Gastroesophageal sphincter (tissue), 4 donors: ENCODE results near the gene PTPRJ. TPM values are rescaled to one million over a fixed set of nuclear protein-coding genes. Genes with fewer than 3 reads are reported as not detected.

Experiments
- ATAC-seq: fragments of 150-250 bp; one replicate; pipeline ENCODE4 v1.9.1; 2016; ENCODE audit warnings: mild to moderate bottlenecking, moderate library complexity
- H3K27ac ChIP-seq, 4 donors: fragments of 200-600 bp; sonication (generic) in 3 of 4; 1 replicate in 3 of 4; 2 replicates in 1 of 4; pipeline ENCODE4 v1.5.1; 2016 to 2019
- H3K27me3 ChIP-seq: fragments of 200-600 bp; sonication (generic); one replicate; pipeline ENCODE4 v1.5.1; 2019
- H3K36me3 ChIP-seq, 2 donors: fragments of 200-600 bp; sonication (generic); one replicate each; pipeline ENCODE4 v1.5.1; 2019; ENCODE audit warnings: control low read depth in 1 of 2
- H3K4me1 ChIP-seq, 3 donors: fragments of 200-600 bp; sonication (generic); 1 replicate in 2 of 3; 2 replicates in 1 of 3; pipeline ENCODE4 v1.5.1; 2016 to 2019; ENCODE audit warnings: control low read depth in 2 of 3
- H3K4me3 ChIP-seq, 2 donors: fragments of 200-600 bp; sonication (generic); one replicate each; pipeline ENCODE4 v1.5.1; 2019; ENCODE audit warnings: mild to moderate bottlenecking in 1 of 2, moderate library complexity in 1 of 2
- H3K9me3 ChIP-seq, 3 donors: fragments of 200-600 bp; sonication (generic); one replicate each; pipeline ENCODE4 v1.5.1; 2017 to 2019; ENCODE audit warnings: control low read depth in 2 of 3
- CTCF ChIP-seq, 4 experiments: fragments of 200-600 bp in 2 of 4; fragments of 450-650 bp in 2 of 4; sonication (generic) in 1 of 4; IDR thresholded peaks; one replicate each; pipeline ENCODE4 v1.5.1; 2017 to 2019; ENCODE audit warnings: antibody characterized with exemption in 4 of 4, mild to moderate bottlenecking in 2 of 4, moderate library complexity in 2 of 4
- EP300 ChIP-seq: sonication (generic); formaldehyde crosslinking; IDR thresholded peaks from one replicate; pipeline ENCODE4 v1.6.1; 2017; ENCODE audit warnings: antibody characterized with exemption, mild to moderate bottlenecking
- POLR2A ChIP-seq, 2 donors: fragments of 450-650 bp; IDR thresholded peaks; one replicate each; pipeline ENCODE4 v1.6.1; 2017; ENCODE audit warnings: antibody characterized with exemption in 2 of 2, mild to moderate bottlenecking in 2 of 2, moderate library complexity in 1 of 2
- POLR2AphosphoS5 ChIP-seq: sonication (generic); formaldehyde crosslinking; IDR thresholded peaks from one replicate; pipeline ENCODE4 v1.6.1; 2017; ENCODE audit warnings: antibody characterized with exemption
- WGBS, 2 donors: methylation state at CpG; one replicate each; pipeline ENCODE4 v1.1.5; 2018; ENCODE audit warnings: low coverage in 1 of 2; 5-methylcytosine and 5-hydroxymethylcytosine counted together
- total RNA-seq, 4 donors: library from RNA; depleted of rRNA; stranded (reverse); fragments of >200 nt; gene quantifications; one replicate each; pipeline ENCODE4 v1.1.0, GENCODE V29; 2016

PTPRJ gene
- total RNA-seq, 4 donors from 2014 or later, result 5.4 to 13.5 (median 10.5) TPM

DNA sequence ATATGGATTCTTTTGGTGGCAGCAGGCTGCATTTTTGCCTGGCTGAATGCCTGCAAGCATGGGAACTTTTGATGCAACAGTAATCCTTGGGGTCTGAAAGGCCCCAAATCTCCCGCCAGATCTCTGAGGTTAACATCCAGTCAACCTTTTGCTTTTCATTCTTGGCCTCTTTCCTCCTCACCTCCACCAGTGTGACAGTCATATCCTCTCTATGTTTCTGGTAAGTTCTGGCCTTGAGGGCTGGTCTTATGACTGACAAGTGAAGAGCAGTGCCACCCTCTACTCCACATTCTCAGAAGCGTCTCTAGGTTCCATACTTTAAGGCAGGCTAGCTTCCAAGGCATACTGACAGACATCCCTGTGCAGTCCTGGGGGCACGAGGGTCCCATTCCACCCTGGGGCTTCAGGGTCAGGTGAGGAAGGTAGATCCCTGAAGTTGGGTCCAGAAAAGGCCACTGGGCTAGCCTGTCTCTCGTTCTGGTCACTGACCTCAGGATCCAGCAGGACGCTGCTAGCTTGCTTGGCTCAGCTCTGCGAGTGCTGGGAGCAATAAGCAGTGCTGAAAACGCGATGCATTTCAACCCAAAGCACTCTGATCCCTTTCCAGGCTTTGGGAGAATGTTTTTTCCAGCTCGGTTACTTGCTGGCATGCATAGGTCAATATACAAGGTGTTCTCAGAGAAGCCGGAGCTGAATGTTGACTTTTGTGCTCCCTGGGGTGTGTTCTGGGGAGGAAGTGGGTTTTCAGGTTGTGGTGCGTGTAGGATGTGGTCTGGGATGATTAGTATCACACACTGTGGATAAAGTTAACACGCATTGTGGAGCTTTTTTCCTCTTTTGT lies 75.2 kb downstream of the PTPRJ start:
- Histone ChIP-seq H3K4me1 (peaks cover 0 to 22% (median 0%) of the 10 kb centered on the region in 3 donors), H3K27ac (no peak overlapping the region), H3K36me3 (no peaks in the 10 kb centered on the region), H3K9me3 (no peaks in the 10 kb centered on the region), H3K4me3 (no peak overlapping the region), H3K27me3 (no peaks in the 10 kb centered on the region)
- TF ChIP-seq POLR2A (IDR thresholded peaks at IDR 0.05) (no peak), CTCF (IDR thresholded peaks at IDR 0.05) (no peak), EP300 (no peak), POLR2AphosphoS5 (no peak)
- no peak for ATAC-seq
- WGBS, 2 donors, result 69 to 80% methylated on average over 5 of the region's 12 CpGs

DNA sequence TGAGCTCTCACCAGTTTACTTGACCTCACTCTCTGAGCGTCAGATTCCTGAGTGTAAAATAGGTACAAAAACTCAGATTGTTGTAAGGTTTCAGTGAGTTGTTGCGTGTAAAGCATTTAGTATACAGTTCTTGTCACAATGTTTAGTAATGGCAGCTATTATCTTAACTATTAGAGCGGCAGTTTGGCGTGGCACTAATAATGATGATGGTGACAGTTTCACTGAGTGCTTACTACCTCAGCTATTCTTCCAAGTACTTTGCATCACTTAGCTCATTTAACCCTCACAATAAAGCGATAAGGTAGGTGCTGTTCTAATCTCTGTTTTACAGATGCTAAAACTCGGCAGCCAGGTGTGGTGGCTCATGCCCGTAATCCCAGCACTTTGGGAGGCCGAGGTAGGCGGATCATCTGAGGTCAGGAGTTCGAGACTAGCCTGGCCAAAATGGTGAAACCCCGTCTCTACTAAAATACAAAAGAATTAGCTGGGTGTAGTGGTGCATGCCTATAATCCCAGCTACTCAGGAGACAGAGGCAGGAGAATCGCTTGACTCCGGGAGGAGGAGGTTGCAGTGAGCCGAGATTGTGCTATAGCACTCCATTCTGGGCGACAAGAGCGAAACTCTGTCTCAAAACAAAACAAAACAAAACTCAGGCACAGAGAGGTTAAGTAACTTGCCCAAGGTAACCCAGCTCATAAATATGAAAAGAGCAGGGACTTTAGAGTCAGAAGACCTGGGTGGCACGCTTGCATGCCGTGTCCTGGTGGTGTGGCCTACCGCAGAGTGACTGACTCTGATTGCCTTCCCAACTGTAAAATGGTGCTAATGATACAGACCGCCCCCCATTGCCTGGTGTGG lies 76.2 kb downstream of the PTPRJ start:
- Histone ChIP-seq H3K27ac (no peak overlapping the region), H3K36me3 (no peaks in the 10 kb centered on the region), H3K27me3 (no peaks in the 10 kb centered on the region), H3K9me3 (no peaks in the 10 kb centered on the region), H3K4me1 (peaks cover 0 to 22% (median 0%) of the 10 kb centered on the region in 3 donors), H3K4me3 (no peak overlapping the region)
- WGBS, 2 donors, result 89 to 94% methylated on average over 8 to 13 of the region's 20 CpGs
- TF ChIP-seq POLR2A (IDR thresholded peaks at IDR 0.05) (no peak), CTCF (IDR thresholded peaks at IDR 0.05) (no peak), EP300 (no peak), POLR2AphosphoS5 (no peak)
- ATAC-seq, result no peak

- no peak for ATAC-seq
- WGBS, 2 donors, result 100% methylated on average over 1 to 2 of the region's 2 CpGs
- TF ChIP-seq CTCF (IDR thresholded peaks at IDR 0.05) (no peak), EP300 (no peak), POLR2A (IDR thresholded peaks at IDR 0.05) (no peak), POLR2AphosphoS5 (no peak)
- H3K36me3 ChIP-seq, result no peaks in the 10 kb centered on the region
- no peak overlapping the region for H3K27ac ChIP-seq
- H3K4me3 ChIP-seq, result no peak overlapping the region
- no peaks in the 10 kb centered on the region for H3K9me3 ChIP-seq
- H3K4me1 ChIP-seq, result peaks cover 0 to 13% (median 0%) of the 10 kb centered on the region in 3 donors
- H3K27me3 ChIP-seq, result no peaks in the 10 kb centered on the region
Measured at GRCh38 chr11:48058064-48058463, 77.7 kb downstream of the PTPRJ start.

DNA sequence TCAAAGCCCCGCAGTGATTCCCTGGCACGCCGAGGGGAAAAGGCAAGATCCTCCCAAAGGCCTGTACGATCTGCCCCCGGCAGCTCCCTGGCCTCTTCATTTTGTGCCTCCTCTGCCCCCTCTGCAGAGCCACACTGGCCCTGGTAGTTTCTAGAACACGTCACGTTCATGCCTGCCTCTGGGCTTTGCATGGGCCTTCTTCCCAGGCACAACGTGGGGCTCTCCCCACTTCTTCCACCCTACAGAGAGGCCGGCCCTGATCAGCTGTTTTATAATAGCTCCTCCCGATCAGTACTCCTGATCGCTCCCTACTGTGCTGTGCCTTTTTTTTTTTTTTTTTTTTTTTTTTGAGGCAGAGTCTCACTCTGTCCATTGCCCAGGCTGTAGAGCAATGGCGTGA lies 78.4 kb downstream of the PTPRJ start:
- no peak for TF ChIP-seq EP300
- no peak for TF ChIP-seq POLR2AphosphoS5
- no peak for TF ChIP-seq POLR2A (IDR thresholded peaks at IDR 0.05)
- Histone ChIP-seq H3K27ac (no peak overlapping the region), H3K4me1 (peaks cover 0 to 20% (median 0%) of the 10 kb centered on the region in 3 donors), H3K36me3 (no peaks in the 10 kb centered on the region), H3K9me3 (no peaks in the 10 kb centered on the region), H3K27me3 (no peaks in the 10 kb centered on the region), H3K4me3 (no peak overlapping the region)
- ATAC-seq, result no peak
- WGBS, 2 donors, result 91 to 100% methylated on average over 1 to 11 of the region's 12 CpGs

DNA sequence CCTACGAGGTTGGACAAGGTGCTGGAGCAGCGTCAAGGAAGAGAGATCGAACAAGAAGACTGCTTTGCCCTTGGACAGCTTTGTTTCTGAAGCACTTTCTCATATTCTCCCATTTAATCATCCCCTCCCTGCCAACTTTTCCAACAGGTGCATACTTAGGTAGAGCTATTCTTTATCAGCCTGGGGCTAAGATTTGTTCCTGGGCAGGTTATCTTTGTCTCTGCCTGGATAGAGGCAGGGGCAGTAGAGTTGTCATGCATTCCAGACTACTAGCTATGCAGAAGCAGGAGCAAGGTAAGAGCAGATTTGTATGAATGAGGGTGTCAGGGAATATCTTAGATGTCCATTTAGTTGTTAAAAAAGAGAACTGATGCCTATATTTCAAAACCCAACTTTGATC lies 82.3 kb downstream of the PTPRJ start:
- no peak for ATAC-seq
- Histone ChIP-seq H3K4me1 (peaks cover 0 to 37% (median 9%) of the 10 kb centered on the region in 3 donors), H3K36me3 (no peaks in the 10 kb centered on the region), H3K27me3 (no peaks in the 10 kb centered on the region), H3K4me3 (no peak overlapping the region), H3K9me3 (no peaks in the 10 kb centered on the region), H3K27ac (peak overlapping the region in 3 of 4 donors; percentile 64 to 72 (median 68))
- WGBS, 2 donors, result 95% methylated on average over 3 of the region's 3 CpGs
- TF ChIP-seq EP300 (no peak), POLR2A (IDR thresholded peaks at IDR 0.05) (no peak), POLR2AphosphoS5 (no peak), CTCF (IDR thresholded peaks at IDR 0.05) (no peak)
